Measurements from ENCODE around the gene SOX18.
"Not testable (repeated sequence)": the region's sequence is repeated elsewhere in the genome, so short reads cannot be mapped to it uniquely, and the experiment has no call there.

The SOX18 gene

DNA sequence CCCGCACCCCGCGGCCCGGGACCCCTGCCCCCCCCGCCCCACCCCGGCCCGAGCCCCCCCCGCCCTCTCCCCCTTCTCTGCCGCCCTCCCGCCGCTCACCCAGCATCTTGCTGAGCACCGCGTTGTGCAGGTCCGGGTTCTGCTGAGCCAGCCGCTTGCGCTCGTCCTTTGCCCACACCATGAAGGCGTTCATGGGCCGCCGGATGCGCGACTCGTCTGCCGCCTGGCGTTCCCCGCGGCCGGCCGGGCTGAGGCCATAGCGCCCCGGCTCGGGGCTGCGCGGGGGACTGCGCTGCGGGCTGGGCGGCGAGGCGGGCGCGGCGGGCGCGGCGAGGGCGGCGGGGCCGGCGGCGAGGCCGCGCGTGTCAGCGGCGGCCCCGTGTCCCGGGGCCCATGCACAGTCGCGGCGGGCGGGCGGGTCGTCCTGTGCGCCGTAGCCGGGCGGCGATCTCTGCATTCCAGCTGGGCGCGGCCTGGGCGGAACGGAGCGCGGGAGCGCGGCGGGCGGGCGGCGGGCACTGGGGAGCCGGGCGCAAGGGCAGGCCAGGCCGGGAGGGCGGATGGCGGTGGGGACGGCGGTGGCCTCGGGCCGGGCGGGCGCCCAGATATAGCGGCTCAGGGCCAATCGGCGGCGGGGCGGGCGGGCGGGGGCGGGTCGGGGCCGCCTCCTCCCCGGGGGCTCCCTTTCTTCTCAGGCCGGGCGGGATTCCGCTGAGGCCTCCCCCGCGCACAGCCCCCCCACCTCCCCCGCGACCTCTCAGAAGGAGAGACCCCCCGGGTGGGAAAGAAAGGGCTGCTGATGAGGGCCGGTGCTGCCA is at the start of gene SOX18:
TSS of gene SOX18 (minus strand) at position 580 of the 818 bp plus-strand sequence. CDS start at position 457, 123 bp downstream.
- no peak for DNase-seq

DNA sequence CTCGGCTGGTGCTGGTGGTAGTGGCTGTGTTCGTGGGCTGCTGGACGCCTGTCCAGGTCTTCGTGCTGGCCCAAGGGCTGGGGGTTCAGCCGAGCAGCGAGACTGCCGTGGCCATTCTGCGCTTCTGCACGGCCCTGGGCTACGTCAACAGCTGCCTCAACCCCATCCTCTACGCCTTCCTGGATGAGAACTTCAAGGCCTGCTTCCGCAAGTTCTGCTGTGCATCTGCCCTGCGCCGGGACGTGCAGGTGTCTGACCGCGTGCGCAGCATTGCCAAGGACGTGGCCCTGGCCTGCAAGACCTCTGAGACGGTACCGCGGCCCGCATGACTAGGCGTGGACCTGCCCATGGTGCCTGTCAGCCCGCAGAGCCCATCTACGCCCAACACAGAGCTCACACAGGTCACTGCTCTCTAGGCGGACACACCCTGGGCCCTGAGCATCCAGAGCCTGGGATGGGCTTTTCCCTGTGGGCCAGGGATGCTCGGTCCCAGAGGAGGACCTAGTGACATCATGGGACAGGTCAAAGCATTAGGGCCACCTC is 49.1 kb upstream of the SOX18 start:
- DNase-seq = no peak

DNA sequence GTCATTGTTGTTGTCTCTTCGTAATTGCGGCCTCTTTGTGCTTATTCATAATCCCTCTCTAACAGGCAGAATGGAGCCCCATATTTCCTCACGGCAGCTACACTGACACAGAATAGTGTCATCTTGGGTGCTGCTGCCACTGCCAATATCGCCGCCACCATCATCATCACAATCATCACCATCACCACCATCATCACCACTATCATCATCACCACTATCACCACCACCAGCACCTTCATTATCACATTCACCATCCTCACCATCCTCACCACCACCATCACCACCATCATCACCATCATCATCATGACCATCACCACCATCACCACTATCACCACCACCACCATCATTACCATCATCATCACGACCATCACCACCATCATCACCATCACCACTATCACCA is 47.1 kb upstream of the SOX18 start:
- no peak for DNase-seq

DNA sequence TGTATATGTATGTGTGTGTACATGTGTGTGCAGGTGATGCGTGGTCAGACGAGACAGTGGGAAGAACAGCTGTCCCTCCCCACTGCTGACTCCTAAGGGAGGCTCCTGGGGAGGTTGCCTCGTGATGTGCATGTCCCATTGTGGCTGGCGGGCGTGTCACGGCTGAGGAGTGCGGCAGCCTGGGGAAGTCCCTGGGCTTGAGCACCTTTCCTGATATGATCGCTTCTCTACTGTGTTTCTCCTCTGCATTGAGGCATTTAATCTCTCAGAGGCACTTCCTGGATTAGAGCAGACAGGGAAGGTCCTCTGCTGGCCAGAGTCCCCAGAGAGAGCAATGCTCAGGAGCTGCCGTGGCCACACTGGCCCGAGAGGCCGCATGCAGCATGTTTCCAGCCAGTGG is 46.5 kb upstream of the SOX18 start:
- no peak for DNase-seq

DNA sequence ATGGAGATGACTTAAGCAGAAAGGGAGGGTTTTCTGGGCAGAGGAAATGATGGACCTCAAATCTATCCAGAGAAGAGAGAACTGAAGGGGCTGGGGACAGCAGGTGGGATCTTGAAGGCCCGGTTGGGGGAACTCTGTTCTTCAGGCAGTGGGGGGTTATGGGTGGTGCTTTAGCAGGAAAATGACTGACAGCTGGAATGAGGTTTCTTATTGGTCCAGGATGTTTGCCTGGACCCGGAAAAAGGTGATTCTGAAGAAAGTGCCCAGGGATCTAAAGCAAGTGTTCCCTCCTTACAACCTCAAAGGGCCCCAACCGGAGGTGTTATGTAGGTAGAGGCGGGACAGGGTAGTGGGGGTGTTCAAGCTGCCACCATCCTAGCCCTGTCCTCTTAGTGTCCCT is 46.0 kb upstream of the SOX18 start:
- DNase-seq = no peak

DNA sequence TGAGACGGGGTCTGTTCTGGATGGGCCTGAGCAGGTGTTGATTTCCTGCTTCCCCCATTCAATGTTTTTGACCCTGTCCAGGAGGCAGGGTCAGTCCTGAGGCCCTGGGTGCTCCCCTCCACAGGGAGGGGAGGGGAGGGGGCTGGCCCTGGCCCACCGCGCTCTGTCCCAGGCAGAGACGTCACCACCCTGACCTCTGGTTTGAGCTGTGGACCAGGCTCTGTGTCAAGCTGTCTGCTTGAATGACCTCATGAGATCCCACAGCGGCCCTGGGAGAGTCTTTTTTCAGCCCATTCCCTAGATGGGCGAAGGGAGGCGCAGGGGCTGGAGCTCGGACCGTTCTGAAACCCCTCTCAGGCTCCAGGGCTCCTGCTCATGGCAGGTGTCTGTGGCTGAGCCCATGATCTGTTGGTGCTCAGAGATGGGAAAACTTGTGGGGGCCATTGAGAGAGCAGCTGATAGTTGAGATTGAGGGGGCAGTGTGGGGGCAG is 43.6 kb upstream of the SOX18 start:
- no peak for DNase-seq

DNA sequence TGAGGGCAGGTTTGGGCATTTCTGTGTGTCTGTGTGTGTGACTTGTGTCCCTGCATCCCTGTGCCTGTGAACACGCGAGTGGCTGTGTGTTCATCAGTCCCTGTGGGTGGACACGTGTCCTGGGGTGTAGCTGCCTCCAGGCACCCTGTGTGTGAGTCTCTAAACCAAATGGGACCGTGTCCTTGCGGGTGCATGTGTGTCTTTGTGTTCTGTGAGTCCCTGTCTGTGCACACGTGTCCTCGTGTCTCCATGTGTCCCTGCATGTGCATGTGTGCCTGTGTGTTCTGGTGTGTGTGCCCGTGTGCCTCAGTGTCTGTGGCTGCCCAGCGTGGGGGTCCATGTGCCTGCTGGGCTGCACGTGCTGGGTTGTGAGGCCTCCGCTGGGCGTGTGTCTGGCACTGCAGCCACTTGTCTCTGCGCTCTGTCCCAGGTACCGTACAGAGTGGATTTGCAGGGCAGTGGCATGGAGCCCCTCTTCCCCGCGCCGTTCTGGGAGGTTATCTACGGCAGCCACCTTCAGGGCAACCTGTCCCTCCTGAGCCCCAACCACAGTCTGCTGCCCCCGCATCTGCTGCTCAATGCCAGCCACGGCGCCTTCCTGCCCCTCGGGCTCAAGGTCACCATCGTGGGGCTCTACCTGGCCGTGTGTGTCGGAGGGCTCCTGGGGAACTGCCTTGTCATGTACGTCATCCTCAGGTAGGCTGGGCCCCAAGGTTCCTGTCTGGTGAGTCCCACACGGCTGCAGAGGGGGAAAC is 43.0 kb upstream of the SOX18 start:
- peak in 2 of 51 donors; percentile 23 to 42 for DNase-seq

DNA sequence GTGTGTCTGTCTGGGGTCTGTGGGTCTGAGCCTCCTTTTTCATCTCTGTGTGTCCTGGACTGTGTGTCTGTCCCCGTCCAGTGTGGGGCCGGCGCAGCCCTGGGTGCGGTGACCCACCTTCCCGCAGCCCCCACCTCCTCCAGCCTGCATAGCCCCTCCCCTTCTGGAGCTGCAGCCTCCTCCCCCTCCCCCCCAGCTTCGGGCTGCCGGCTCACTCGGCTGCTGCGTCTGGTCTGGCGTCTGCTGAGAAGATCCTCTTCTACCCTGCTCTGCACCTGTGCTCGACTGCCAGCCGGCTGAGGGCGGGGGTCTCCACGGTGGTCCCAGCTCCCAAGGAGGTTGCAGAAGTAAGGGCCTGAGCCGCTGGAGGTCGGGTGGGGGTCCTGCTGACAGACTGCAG is 42.3 kb upstream of the SOX18 start:
- peak in 8 of 51 donors; percentile 26 to 50 (median 36) for DNase-seq

DNA sequence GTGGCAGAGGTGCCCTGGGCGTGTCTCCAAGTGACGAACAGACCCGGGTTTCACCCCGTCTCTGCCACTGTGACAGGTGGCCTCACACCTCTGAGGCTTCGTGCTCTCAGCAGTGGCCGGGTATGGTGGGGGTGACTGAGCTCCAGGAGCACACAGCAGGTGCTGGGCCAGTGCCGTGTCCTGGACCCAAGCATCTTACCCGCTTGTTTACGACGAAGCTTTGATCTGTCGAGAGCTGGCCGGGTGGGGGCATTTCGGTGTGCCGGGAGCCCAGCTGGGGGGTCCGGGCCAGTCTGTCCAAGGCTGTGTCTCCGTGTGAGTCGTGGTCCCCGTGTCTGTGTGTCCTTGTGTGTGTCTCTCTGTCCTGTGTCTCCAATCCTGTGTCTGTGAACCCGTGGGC is 41.9 kb upstream of the SOX18 start:
- DNase-seq = no peak

DNA sequence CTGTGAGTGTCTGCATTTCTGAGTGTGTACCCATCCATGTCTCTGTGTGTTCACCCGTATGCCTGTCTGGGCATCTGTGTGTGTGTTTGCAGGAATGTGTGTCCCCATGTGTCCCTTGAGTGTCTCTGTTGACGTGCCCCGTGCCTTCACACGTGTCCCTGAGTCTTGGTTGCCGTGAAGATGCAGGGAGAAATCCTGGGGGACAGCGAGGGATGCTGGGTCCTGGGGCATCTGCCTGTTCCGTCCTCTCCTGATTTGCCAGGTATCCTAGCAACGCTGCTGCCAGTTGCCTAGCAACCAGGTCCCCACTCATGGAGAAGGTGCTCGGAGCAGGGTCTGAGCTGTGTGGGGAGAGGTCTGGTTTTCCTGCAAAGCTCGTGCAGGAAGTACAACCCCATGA is 40.7 kb upstream of the SOX18 start:
- DNase-seq = peak in 19 of 51 donors; percentile 12 to 67 (median 35)

DNA sequence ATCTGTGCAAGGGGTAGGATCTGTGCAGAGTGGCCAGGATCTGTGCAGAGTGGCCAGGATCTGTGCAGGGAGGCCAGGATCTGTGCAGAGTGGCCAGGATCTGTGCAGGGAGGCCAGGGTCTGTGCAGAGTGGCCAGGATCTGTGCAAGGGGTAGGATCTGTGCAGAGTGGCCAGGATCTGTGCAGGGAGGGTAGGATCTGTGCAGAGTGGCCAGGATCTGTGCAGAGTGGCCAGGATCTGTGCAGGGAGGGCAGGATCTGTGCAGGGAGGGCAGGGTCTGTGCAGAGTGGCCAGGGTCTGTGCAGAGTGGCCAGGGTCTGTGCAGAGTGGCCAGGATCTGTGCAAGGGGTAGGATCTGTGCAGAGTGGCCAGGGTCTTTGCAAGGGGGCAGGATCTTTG is 39.1 kb upstream of the SOX18 start:
- not testable (repeated sequence) for DNase-seq

DNA sequence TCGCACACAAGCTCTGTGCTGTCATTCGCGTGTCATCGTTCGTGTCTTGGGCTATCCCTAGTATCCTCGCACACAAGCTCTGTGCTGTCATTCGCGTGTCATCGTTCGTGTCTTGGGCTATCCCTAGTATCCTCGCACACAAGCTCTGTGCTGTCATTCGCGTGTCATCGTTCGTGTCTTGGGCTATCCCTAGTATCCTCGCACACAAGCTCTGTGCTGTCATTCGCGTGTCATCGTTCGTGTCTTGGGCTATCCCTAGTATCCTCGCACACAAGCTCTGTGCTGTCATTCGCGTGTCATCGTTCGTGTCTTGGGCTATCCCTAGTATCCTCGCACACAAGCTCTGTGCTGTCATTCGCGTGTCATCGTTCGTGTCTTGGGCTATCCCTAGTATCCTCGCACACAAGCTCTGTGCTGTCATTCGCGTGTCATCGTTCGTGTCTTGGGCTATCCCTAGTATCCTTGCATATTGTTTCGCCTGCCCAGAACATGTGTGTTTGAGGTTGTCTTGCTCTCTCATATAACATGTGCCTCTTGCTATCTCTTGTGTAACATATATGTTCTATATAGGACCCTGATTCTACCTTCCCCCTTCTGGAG is 37.9 kb upstream of the SOX18 start:
- DNase-seq = not testable (repeated sequence)

DNA sequence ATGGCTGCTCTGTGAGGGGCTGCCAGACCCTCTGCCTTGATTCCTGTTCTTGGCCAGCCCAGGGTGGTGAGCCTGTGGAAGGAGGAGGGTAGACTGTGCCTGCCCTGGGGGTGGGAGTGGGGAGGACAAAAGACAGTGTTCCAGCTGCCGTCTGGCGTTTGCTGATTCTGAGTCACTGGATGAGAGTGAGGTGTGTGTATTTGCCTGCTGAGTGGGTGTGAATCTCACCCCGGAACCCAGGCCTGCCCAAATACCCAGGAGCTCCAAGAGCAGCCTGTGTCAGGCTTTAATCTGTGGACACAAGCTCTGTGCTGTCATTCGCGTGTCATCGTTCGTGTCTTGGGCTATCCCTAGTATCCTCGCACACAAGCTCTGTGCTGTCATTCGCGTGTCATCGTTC is 37.4 kb upstream of the SOX18 start:
- no peak for DNase-seq

DNA sequence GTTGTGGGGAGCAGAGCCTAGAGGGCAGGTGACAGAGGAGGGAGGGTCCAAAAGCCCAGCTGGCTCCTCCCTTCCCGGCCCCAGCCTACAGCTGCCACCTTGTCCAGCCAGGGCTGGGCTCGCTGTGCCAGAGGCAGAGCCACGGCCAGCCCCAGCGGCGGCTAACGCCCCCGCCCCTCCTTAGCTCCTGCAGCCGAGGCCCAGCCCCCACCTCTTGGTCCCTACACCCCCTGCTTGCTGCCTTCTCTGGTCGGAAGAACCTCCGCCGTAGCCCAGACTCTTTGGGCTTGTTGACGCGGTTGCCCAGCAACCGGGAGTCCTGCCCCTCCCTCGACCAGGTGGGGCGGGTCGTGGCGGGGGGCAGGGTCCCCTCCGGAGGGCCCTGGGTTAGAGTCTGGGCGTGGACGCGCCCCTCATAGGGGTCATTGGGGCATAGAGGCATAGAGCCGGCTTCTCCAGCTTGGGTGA is 35.3 kb upstream of the SOX18 start:
- no peak for DNase-seq

DNA sequence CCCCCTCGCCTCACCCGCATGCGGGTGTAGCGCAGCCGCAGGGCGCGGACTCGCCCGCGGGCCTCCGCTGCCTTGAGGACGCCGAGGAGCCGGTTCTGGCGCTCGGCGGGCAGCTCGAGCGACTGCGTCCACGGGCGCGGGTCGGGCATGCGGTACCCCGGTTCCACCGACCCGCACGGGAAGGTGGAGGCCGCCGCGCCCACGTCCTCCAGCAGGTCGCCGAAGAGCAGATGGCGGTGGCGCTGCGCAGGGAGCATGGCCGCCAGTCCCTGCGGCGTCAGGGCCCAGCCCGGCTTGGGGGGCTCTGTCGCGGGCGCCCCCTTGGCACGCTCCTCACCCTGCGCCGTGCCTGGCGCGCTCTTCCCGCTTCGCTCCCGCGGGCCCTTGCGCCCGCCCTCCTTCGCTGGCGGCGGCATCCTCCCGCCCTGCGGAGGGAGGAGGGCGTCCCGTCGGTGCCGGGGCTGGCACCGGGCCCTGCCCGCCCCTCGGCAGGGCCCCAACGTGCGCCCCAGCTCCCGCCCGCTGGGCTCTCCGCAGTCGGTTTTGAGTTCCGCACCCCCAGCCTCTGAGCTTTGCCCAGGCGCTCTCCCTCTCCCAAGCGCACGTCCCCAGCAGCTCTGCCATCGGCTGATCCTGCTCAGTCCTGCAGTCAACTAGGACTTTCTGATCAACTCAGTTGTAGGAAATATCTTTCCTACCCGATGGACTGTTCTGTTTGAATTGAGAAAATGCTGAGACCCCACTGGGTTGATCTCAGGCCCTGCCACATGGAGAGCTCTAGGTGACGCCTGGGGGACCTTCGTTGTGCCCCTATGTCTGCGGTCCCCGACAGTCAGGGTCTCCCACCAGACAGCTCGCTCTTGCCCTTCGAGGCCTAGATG is 34.6 kb upstream of the SOX18 start, which contains the start of gene LKAAEAR1:
TSS of gene LKAAEAR1 (minus strand) at position 595 of the 881 bp plus-strand sequence. CDS start at position 416, 179 bp downstream.
- DNase-seq = no peak

DNA sequence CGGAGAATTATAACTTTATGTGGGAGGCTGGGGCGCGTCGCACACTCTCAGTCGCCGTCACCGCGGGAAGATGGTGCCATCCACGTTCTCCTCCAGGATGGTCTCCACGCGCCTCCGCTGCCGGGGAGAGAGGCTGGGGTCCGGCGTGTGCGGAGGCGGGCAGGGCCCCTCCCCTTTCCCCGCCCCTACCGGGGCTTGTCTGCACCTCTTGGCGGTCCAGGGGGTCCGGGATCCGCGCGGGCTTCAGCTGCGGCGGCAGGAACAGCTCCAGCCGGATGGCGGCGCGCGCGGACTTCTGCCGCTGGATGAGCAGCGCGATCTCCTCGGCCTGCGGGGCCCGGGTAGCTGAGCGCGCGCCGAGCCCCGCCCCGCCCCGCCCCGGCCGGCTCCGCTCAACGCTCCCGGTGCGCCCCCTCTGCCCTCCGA is 34.0 kb upstream of the SOX18 start:
- peak in 40 of 51 donors; percentile 14 to 82 (median 50) for DNase-seq

DNA sequence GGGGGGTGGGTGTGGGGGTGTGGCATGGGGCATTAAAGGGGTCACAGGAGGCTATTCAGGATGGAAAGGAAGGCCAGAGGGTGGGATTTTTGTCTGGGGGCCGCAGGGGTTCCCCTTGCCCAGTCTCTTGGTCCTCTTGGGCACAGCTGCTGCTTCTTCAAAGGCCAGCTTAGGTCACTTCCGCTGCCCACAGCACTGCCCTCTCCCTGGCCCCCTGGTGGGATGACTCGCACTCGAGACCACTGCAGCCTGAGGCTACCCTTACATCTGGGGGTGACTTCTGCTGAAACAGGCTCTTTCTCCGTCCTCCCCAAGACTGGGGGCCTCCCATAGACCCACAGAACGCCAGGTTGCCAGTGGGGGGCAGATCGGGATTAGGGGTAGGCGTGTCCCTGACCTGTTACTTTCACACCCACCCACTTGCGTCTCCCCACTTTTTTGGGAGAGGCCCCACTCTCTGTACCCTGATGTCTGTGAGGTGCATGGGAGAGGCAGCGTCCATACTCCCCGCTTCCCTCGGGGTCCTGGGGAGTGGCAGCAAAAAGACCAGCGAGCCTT is 33.5 kb upstream of the SOX18 start:
- DNase-seq = peak in 3 of 51 donors; percentile 10 to 22 (median 21)

DNA sequence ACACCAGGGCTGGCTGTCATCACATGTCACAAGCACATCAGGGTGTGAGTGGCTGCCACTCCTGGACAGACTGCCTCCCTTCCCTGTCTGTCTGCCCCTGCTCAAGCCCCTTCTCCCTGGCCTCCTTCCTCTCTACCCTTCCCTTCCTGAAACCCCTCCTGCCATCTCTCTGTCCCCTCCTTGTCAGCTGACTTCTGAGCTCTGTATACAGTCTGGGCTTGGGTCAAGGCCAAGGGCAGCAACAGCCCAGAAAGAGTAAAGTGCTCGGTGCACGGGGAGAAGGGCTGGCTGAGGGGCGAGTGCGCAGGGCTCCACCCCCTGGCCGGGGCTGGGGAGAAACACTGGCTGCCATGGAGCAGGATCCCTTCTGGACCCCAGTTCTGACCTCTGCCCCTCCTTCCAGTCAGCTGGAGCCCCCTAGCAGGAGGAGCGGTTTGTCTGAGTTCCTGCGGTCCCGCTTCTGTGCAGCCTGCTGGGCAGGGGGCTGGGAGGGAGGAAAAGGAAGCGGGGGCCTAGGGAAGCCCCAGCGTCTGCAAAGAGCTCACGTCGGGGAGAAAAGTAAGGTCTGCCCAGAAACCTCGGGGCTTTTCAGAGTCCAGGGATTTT is 32.8 kb upstream of the SOX18 start:
- DNase-seq = no peak

DNA sequence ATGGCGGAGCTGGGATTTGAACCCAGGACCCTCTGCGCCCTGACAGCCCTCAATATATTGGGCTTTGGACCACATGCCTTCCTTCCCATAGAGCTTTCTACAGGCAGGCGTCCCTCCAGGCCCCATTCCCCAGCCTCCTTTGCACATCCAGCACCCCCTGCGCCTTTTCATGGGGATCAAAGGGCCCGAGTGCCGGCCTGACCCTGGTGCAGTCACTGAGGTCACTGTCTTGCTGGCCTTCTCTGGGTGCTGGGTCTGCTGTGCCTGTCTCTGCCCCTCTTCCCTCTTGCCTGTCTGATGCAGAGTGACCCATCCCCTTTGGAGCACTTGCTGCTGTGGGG is 32.2 kb upstream of the SOX18 start:
- no peak for DNase-seq
